ENCODE measurements around the gene PC. TPM values are rescaled to one million over a fixed set of nuclear protein-coding genes. Genes with fewer than 3 reads are reported as not detected.

The PC gene
- total and polyA plus RNA-seq, 2 donors (not counting 3 experiments of a cell fraction or from before 2014, with no cell fraction given): 5.5 to 17.5 TPM

DNA sequence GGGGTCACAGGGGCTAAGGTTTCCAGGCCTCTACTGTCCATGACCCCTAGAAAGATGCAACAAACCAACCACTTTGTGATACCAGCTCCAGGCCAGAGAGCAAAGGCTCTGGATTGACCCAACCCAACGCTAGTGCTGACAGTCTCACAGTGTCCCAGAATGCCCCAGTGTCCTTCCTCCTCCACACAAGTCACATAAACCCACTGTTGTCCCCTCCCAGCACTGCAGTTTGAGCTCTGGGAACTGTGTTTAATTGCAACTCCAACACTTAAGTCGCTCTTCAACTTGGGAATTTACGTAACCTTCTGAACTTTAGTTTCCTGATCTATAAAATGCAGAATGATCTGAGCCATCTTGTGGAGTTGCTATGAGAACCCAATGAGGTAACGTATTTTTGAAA lies 47.5 kb downstream of the PC start:
- dilution Hi-C loops (cut with MboI; ENCODE audit: extremely low pct_ligation_motif_present, low sequenced_read_pairs) (no loop called here), intact Hi-C loops (cut with micrococcal nuclease) (no loop called here)
- ChIA-PET CTCF (no interaction called here), POLR2A (no interaction called here)
- BruUV-seq (replicated peaks): no TSS peak
- FAIRE-seq (no peak), DNase-seq (ENCODE audit: low read depth, low spot score) (no peak)
- no peak overlapping the region for H3K9ac ChIP-seq (replicated peaks; ENCODE audit: extremely low read depth, insufficient read depth, low read length)
- no peak overlapping the region for H3K27ac ChIP-seq (ENCODE audit: insufficient read depth, low read depth, low read length)
- H3K4me2 ChIP-seq (ENCODE audit: insufficient read depth, low read length): no peak overlapping the region
- H3K9me3 ChIP-seq (replicated peaks; ENCODE audit: control insufficient read depth, insufficient read depth, low read length): no peaks in the 10 kb centered on the region
- TF ChIP-seq MYC (IDR thresholded peaks at IDR 0.05; ENCODE audit: low read depth, low read length): no peak
- TF ChIP-seq FOS (IDR thresholded peaks at IDR 0.05; ENCODE audit: borderline replicate concordance, insufficient read depth, low read length): no peak
- TF ChIP-seq EZH2 (IDR thresholded peaks at IDR 0.05; ENCODE audit: borderline replicate concordance, low read depth, low read length, severe bottlenecking): no peak
- no peak overlapping the region for H3K4me3 ChIP-seq (replicated peaks in 1 of 3; ENCODE audit: insufficient read depth in 1 of 3, low read depth in 1 of 3, low read length in 3 of 3)
- no peaks in the 10 kb centered on the region for H3K27me3 ChIP-seq (ENCODE audit: control insufficient read depth in 2 of 2, insufficient read depth in 2 of 2, low read length in 2 of 2)
- H3K4me1 ChIP-seq (ENCODE audit: control insufficient read depth, extremely low read depth, insufficient read depth, low read length): peaks cover 5% of the 10 kb centered on the region
- no peaks in the 10 kb centered on the region for H3K9me1 ChIP-seq (replicated peaks; ENCODE audit: control insufficient read depth, extremely low read depth, insufficient read depth, low read length)
- H3K79me2 ChIP-seq (ENCODE audit: control insufficient read depth, insufficient read depth, low read length): no peaks in the 10 kb centered on the region
- H3K36me3 ChIP-seq (ENCODE audit: control insufficient read depth in 2 of 2, extremely low read depth in 1 of 2, insufficient read depth in 2 of 2, low read length in 2 of 2): no peaks in the 10 kb centered on the region
- H4K20me1 ChIP-seq (replicated peaks; ENCODE audit: control insufficient read depth, extremely low read depth, insufficient read depth, low read length): no peaks in the 10 kb centered on the region
- no peak overlapping the region for H2AFZ ChIP-seq (ENCODE audit: low read depth, low read length)

DNA sequence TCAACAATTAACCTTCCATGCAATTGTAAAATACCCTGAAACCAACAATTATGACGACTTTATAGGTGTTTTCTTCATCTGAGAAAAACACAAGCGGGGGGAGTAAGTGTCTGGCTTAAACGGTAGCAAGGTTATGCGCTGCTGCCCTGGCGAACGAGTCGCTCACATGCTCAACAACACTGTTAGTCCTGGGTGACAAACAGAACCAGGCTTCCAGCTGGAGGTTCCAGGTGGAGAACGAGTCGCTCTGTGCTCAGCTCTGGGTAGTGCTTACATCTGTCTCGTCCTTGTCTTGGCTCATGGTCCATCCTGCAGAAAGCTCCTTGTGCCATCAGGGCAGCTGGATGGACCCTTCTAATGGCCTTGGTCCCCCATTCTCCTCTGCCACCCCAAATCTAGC lies 48.2 kb downstream of the PC start:
- CTCF ChIA-PET: no interaction called here
- Histone ChIP-seq H3K27ac (ENCODE audit: insufficient read depth, low read depth, low read length) (no peak overlapping the region), H3K4me2 (ENCODE audit: insufficient read depth, low read length) (no peak overlapping the region), H2AFZ (ENCODE audit: low read depth, low read length) (no peak overlapping the region), H4K20me1 (replicated peaks; ENCODE audit: control insufficient read depth, extremely low read depth, insufficient read depth, low read length) (no peaks in the 10 kb centered on the region), H3K9me3 (replicated peaks; ENCODE audit: control insufficient read depth, insufficient read depth, low read length) (no peaks in the 10 kb centered on the region), H3K36me3 (ENCODE audit: control insufficient read depth in 2 of 2, extremely low read depth in 1 of 2, insufficient read depth in 2 of 2, low read length in 2 of 2) (no peaks in the 10 kb centered on the region), H3K4me1 (ENCODE audit: control insufficient read depth, extremely low read depth, insufficient read depth, low read length) (peaks cover 5% of the 10 kb centered on the region), H3K79me2 (ENCODE audit: control insufficient read depth, insufficient read depth, low read length) (no peaks in the 10 kb centered on the region), H3K4me3 (replicated peaks in 1 of 3; ENCODE audit: insufficient read depth in 1 of 3, low read depth in 1 of 3, low read length in 3 of 3) (no peak overlapping the region), H3K9me1 (replicated peaks; ENCODE audit: control insufficient read depth, extremely low read depth, insufficient read depth, low read length) (no peaks in the 10 kb centered on the region), H3K27me3 (ENCODE audit: control insufficient read depth in 2 of 2, insufficient read depth in 2 of 2, low read length in 2 of 2) (no peaks in the 10 kb centered on the region), H3K9ac (replicated peaks; ENCODE audit: extremely low read depth, insufficient read depth, low read length) (no peak overlapping the region)
- TF ChIP-seq MYC (IDR thresholded peaks at IDR 0.05; ENCODE audit: low read depth, low read length) (no peak), JUN (IDR thresholded peaks at IDR 0.05; ENCODE audit: borderline replicate concordance, insufficient read depth, insufficient read length, low read depth) (no peak), EZH2 (IDR thresholded peaks at IDR 0.05; ENCODE audit: borderline replicate concordance, low read depth, low read length, severe bottlenecking) (no peak), POLR2AphosphoS5 (IDR thresholded peaks at IDR 0.05; ENCODE audit: insufficient read depth, low read depth, low read length) (no peak), GATA2 (IDR thresholded peaks at IDR 0.05; ENCODE audit: insufficient read depth, insufficient read length, low read depth, low read length) (no peak)
- DNase-seq (ENCODE audit: low read depth, low spot score): no peak
- dilution Hi-C loops (cut with MboI; ENCODE audit: extremely low pct_ligation_motif_present, low sequenced_read_pairs): no loop called here
- BruUV-seq (replicated peaks): no TSS peak
- intact Hi-C loops (cut with micrococcal nuclease): no loop called here
- POLR2A ChIA-PET: no interaction called here
- FAIRE-seq: no peak

Data from endothelial cell of umbilical vein (primary cell).